ENCODE data around the gene LORICRIN. TPM values are rescaled to one million over a fixed set of nuclear protein-coding genes. Genes with fewer than 3 reads are reported as not detected.
A peak's percentile ranks its signal among the peaks of the same experiment; 100 is the strongest.

Gene LORICRIN
- total RNA-seq, 1 experiment from 2014 or later: not detected

- no peaks in the 10 kb centered on the region for H3K4me1 Mint-ChIP-seq (ENCODE audit: low read depth, unreplicated experiment)
- intact Hi-C loops (cut with micrococcal nuclease; ENCODE audit: unreplicated experiment): no loop called here
- no peaks in the 10 kb centered on the region for H3K9me3 Mint-ChIP-seq (ENCODE audit: low read depth, unreplicated experiment)
- H3K27me3 Mint-ChIP-seq (ENCODE audit: unreplicated experiment): peaks cover 89% of the 10 kb centered on the region
- H3K36me3 Mint-ChIP-seq (ENCODE audit: insufficient read depth, unreplicated experiment): no peaks in the 10 kb centered on the region
- no peak overlapping the region for H3K27ac Mint-ChIP-seq (ENCODE audit: unreplicated experiment)
- TF ChIP-seq CTCF (IDR thresholded peaks at IDR 0.05; ENCODE audit: unreplicated experiment): no peak
- peak; percentile 21 for DNase-seq
- CTCF ChIA-PET: interaction anchor here (0.6 kb wide), 1 partner anchor 24 kb away, joined by 3 read pairs; no protein-coding TSS in a partner anchor
- BruUV-seq (replicated peaks): no TSS peak
- peak overlapping the region; percentile 35 for H3K4me3 Mint-ChIP-seq (ENCODE audit: low read depth, unreplicated experiment)
Measured at GRCh38 chr1:153261281-153262069, 2.0 kb downstream of the LORICRIN start.

- no peaks in the 10 kb centered on the region for H3K9me3 Mint-ChIP-seq (ENCODE audit: low read depth, unreplicated experiment)
- H3K4me1 Mint-ChIP-seq (ENCODE audit: low read depth, unreplicated experiment): no peaks in the 10 kb centered on the region
- intact Hi-C loops (cut with micrococcal nuclease; ENCODE audit: unreplicated experiment): no loop called here
- peak overlapping the region; percentile 35 for H3K4me3 Mint-ChIP-seq (ENCODE audit: low read depth, unreplicated experiment)
- DNase-seq: no peak
- no TSS peak for BruUV-seq (replicated peaks)
- TF ChIP-seq CTCF (IDR thresholded peaks at IDR 0.05; ENCODE audit: unreplicated experiment): no peak
- H3K27ac Mint-ChIP-seq (ENCODE audit: unreplicated experiment): no peak overlapping the region
- H3K27me3 Mint-ChIP-seq (ENCODE audit: unreplicated experiment): peaks cover 94% of the 10 kb centered on the region
- CTCF ChIA-PET: interaction anchor here (0.6 kb wide), 1 partner anchor 299 kb away, joined by 3 read pairs; no protein-coding TSS in a partner anchor
- no peaks in the 10 kb centered on the region for H3K36me3 Mint-ChIP-seq (ENCODE audit: insufficient read depth, unreplicated experiment)
Measured at GRCh38 chr1:153262070-153262366, 2.5 kb downstream of the LORICRIN start.

- BruUV-seq (replicated peaks): no TSS peak
- CTCF ChIA-PET: interaction anchor here (0.6 to 1.3 kb wide), 2 partner anchors 19 to 298 kb away, joined by 3 read pairs; no protein-coding TSS in a partner anchor
- Mint-ChIP-seq H3K4me3 (ENCODE audit: low read depth, unreplicated experiment) (no peak overlapping the region), H3K36me3 (ENCODE audit: insufficient read depth, unreplicated experiment) (no peaks in the 10 kb centered on the region), H3K27ac (ENCODE audit: unreplicated experiment) (no peak overlapping the region), H3K9me3 (ENCODE audit: low read depth, unreplicated experiment) (no peaks in the 10 kb centered on the region), H3K4me1 (ENCODE audit: low read depth, unreplicated experiment) (no peaks in the 10 kb centered on the region), H3K27me3 (ENCODE audit: unreplicated experiment) (peaks cover 97% of the 10 kb centered on the region)
- intact Hi-C loops (cut with micrococcal nuclease; ENCODE audit: unreplicated experiment): no loop called here
- no peak for TF ChIP-seq CTCF (IDR thresholded peaks at IDR 0.05; ENCODE audit: unreplicated experiment)
- no peak for DNase-seq
Measured at GRCh38 chr1:153262462-153263157, 3.1 kb downstream of the LORICRIN start.

- Mint-ChIP-seq H3K9me3 (ENCODE audit: low read depth, unreplicated experiment) (no peaks in the 10 kb centered on the region), H3K4me3 (ENCODE audit: low read depth, unreplicated experiment) (no peak overlapping the region), H3K27me3 (ENCODE audit: unreplicated experiment) (peaks cover 97% of the 10 kb centered on the region), H3K27ac (ENCODE audit: unreplicated experiment) (no peak overlapping the region), H3K36me3 (ENCODE audit: insufficient read depth, unreplicated experiment) (no peaks in the 10 kb centered on the region), H3K4me1 (ENCODE audit: low read depth, unreplicated experiment) (no peaks in the 10 kb centered on the region)
- BruUV-seq (replicated peaks): no TSS peak
- DNase-seq: no peak
- CTCF ChIA-PET: no interaction called here
- intact Hi-C loops (cut with micrococcal nuclease; ENCODE audit: unreplicated experiment): no loop called here
- no peak for TF ChIP-seq CTCF (IDR thresholded peaks at IDR 0.05; ENCODE audit: unreplicated experiment)
Measured at GRCh38 chr1:153265457-153265856, 6.0 kb downstream of the LORICRIN start.

Data from Calu3 (cell line).